ENCODE data around the gene MZF1. TPM values are rescaled to one million over a fixed set of nuclear protein-coding genes. Genes with fewer than 3 reads are reported as not detected.

The MZF1 gene
- 14.7 and 15.5 TPM in 2 replicates for total RNA-seq

GRCh38 chr19:58572818-58573657 is at the start of gene MZF1:
Gene MZF1 (minus strand): TSS chr19:58573335. CDS start chr19:58571389, 1,946 bp downstream.

DNA sequence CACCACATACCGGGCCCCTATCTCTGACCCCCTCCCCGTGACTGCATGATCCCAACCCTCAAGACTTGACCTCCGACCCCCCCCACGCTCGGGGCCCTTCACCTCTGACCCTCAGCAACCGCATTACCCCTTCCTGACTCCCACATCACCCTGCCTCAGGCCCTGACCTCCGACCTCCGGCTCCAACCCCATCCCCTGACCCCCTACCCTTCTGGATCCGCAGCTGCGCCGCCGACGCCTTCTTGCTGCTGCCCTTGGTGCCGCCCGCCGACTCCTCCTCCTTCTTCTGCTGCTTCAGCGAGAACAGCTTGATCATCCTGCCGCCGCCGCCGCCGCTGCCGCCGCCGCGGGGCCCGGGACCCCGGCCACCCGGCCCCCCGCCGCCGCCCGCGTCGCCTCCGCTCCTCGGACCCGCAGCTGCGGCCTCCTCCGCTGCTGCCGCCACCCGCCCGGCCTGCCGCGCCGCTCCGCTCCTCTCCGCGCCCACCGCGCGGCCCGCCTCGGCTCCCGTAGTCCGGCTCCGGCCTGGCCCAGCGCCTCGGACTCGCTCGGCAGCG is 15.0 kb downstream of the MZF1 start, which contains the start of gene UBE2M:
Gene UBE2M (minus strand): TSS at position 546 of the 557 bp plus-strand sequence. CDS start 230 bp downstream, at position 316.

GRCh38 chr19:58554494-58555368 is 18.4 kb downstream of the MZF1 start, which contains the start of gene CHMP2A:
Gene CHMP2A (minus strand): TSS chr19:58555105. CDS start chr19:58554212, 893 bp downstream.

DNA sequence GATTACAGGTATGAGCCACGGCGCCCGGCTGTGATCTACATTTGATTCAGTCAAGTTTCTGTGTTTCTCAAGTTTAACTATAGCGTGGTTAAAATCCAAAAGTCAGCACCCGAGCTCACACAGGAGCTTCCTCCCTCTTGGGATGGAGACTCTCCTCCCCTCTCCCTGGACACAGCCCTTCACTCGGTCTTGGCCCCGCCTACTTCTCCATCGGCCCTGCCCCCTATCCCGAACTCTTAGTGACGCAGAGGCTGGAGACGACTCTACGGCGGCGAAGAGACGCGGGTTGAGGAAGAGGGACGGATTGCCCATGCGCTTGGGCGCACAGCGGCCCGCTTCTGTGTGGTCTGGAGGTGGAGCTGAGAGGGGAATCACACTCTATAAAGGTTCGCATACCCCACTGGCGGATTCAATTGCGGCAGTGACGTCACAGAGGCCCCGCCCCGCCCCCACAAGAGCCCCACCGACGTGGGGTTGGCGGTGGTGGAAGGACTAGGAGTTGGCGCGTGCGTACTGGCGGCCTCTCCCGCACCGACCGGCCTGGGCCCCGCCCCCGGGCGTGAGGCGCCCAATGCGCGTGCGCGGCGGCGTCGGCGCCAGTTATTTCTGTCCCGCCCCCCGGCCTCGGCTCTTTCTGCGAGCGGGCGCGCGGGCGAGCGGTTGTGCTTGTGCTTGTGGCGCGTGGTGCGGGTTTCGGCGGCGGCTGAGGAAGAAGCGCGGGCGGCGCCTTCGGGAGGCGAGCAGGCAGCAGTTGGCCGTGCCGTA is 29.1 kb downstream of the MZF1 start, which contains the start of gene TRIM28:
Gene TRIM28 (plus strand): TSS at position 239 of the 765 bp plus-strand sequence. CDS start 694 bp downstream, outside the sequence.

DNA sequence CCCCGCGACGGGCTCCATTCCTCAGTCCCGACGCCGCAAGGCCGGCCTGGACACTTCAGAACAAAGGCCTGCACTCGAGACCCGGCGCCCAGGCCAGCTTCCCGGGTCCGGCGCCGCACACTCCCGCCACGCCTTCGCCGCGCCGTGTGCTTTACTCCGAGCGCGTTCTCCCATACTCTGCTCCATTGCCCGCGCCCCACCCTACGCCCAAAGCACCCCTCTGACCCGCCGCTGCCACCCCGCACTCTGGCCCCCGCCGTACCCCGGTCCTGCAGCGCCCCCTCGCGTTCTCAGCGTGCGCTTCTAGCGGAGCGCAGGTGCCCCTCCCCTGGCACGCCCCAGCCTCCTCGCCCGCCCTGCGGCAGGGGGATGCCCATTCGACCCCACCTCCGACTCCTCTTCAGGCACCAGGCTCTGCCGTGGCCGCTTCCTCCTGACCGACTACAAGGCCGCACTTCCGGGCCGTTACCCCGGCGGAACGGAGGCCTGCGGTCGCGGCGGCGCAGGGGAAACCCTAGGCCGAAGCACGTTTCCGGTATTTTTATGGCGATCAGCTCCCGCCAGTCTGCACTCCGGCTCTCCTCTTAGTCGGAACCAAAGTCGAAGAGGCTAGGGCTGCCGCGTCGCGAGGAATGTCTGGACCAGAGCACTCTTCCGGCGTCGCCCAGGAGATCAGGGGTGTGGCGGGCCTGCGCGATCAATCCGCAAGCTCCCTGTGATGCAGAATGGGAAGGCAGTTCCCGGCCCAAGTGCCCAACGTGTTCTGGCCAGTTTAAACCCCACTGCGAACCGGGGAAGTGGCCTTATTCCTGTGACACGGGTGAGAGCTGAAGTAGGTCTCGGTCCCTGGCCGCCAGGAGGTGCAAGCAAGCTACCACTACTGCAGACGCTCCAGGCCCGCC is 53.5 kb downstream of the MZF1 start, which contains the start of gene ZBTB45:
Gene ZBTB45 (minus strand): TSS at position 456 of the 902 bp plus-strand sequence. CDS start 2,137 bp downstream, outside the sequence.

Small RNA genes within 50 kb of the gene (small RNA-seq; reads per million reads assigned to genes)
- gene MIR6807 (not detected), gene RN7SL525P (not detected)

Other genes with a start within 250 kb of the MZF1 start
- 2.5 and 3.2 TPM in 2 replicates for gene ZSCAN22, start 246.3 kb downstream of the MZF1 start, total RNA-seq
- gene A1BG, start 219.8 kb downstream of the MZF1 start, total RNA-seq = 0.65 and 1.5 TPM in 2 replicates
- 0.78 and 1.5 TPM in 2 replicates for gene ZNF497, start 210.6 kb downstream of the MZF1 start, total RNA-seq
- 2.2 and 2.7 TPM in 2 replicates for gene ZNF837, start 192.3 kb downstream of the MZF1 start, total RNA-seq
- gene RPS5, start 186.1 kb downstream of the MZF1 start, total RNA-seq = 995 and 1,127 TPM in 2 replicates
- gene RNF225, start 177.7 kb downstream of the MZF1 start, total RNA-seq = 0.13 TPM in 1 of 2 replicates, not detected in the other
- 13.2 TPM in 2 replicates for gene ZNF584, start 164.7 kb downstream of the MZF1 start, total RNA-seq
- 8.0 and 8.8 TPM in 2 replicates for gene ZNF132, start 133.2 kb downstream of the MZF1 start, total RNA-seq
- 7.2 and 8.4 TPM in 2 replicates for gene ZNF324B, start 121.7 kb downstream of the MZF1 start, total RNA-seq
- gene ZNF324, start 106.3 kb downstream of the MZF1 start, total RNA-seq = 12.9 and 13.1 TPM in 2 replicates
- 9.1 TPM in 2 replicates for gene ZNF446, start 97.0 kb downstream of the MZF1 start, total RNA-seq
- gene SLC27A5, start 61.3 kb downstream of the MZF1 start, total RNA-seq = 3.5 and 4.8 TPM in 2 replicates
- gene ZBTB45, start 53.5 kb downstream of the MZF1 start, total RNA-seq = 5.5 and 5.9 TPM in 2 replicates
- gene TRIM28, start 29.3 kb downstream of the MZF1 start, total RNA-seq = 155 and 186 TPM in 2 replicates
- gene CHMP2A, start 18.2 kb downstream of the MZF1 start, total RNA-seq = 104 TPM in 2 replicates
- gene UBE2M, start 14.7 kb downstream of the MZF1 start, total RNA-seq = 37.7 and 46.0 TPM in 2 replicates

All from articular chondrocyte of knee joint (primary cell).